Measurements from ENCODE around the gene ZCCHC13.

- no peak for TF ChIP-seq EZH2 (IDR thresholded peaks at IDR 0.05; ENCODE audit: low read length, missing control alignments)
- TF ChIP-seq CTCF (conservative IDR thresholded peaks at IDR 0.05 in 1 of 2, IDR thresholded peaks at IDR 0.05 in 1 of 2; ENCODE audit: low read depth in 1 of 2, low read length in 2 of 2): no peak
Measured at GRCh38 chrX:74325130-74326059, 21.4 kb downstream of the ZCCHC13 start.
